ENCODE data around the gene CD46. TPM values are rescaled to one million over a fixed set of nuclear protein-coding genes. Genes with fewer than 3 reads are reported as not detected.

Gene CD46
- total and polyA plus RNA-seq, 10 of the 15 experiments (the other 5 are each of a cell fraction or from before 2014, with no cell fraction given) = 61.1 to 198 (median 81.4) TPM

DNA sequence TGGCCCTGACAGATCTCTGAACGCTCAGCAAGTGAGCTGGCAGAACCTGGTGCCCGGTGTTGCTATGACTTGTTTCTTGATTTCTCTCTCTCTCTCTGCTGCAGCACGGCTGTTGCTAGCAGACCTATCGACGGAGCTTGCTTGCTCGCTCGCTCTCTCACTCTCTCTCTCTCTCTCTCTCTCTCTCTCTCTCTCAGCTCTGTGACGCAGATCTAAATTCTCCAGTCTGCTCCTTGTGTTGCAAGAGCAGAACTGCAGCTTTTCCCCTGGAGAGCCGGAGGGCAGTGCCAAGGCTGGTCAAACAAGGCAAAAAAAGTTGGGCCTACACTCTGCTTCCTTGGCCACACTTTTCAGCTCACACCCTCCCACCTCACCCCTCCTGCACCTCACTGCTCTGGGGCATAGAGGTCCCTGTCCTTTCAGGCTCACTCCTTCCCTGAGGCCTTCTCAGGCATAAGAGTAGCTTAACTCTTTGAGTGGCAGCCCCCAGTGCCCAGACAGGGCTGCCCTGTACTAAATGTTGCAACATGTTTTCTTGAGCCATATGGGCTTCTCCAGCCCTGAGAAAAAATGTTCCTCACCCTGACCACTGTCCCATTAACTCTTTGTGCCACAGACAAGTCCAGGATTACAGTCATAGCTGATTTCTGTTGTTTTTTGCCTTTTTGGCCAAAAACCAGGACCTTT is 72.2 kb downstream of the CD46 start (continued):
- TF ChIP-seq E4F1 (IDR thresholded peaks at IDR 0.05; ENCODE audit: borderline replicate concordance, partially characterized antibody) (no peak), MTA3 (IDR thresholded peaks at IDR 0.05; ENCODE audit: borderline replicate concordance, low read length) (peak; percentile 78; the same call in 1 of the 2 replicates), YBX1 (IDR thresholded peaks at IDR 0.05) (no peak), ASH2L (IDR thresholded peaks at IDR 0.05; ENCODE audit: borderline replicate concordance, low read depth) (no peak), SREBF2 (IDR thresholded peaks at IDR 0.05; ENCODE audit: low read length) (no peak), FOXK2 (IDR thresholded peaks at IDR 0.05) (peak; percentile 55; the same call in 1 of the 2 replicates), JUND (IDR thresholded peaks at IDR 0.05; ENCODE audit: low read depth, low read length) (no peak), POU2F2 (IDR thresholded peaks at IDR 0.05; ENCODE audit: borderline replicate concordance, low read depth, low read length) (peak; percentile 85), ZNF217 (IDR thresholded peaks at IDR 0.05) (no peak), HDAC2 (IDR thresholded peaks at IDR 0.05) (no peak), SUZ12 (IDR thresholded peaks at IDR 0.05; ENCODE audit: unreplicated experiment) (no peak), RAD21 (IDR thresholded peaks at IDR 0.05; ENCODE audit: insufficient read depth, low read depth, low read length) (no peak), CHD2 (IDR thresholded peaks at IDR 0.05; ENCODE audit: borderline replicate concordance, low read depth, low read length) (peak; percentile 61; the same call in 1 of the 2 replicates), POLR2A (IDR thresholded peaks at IDR 0.05; ENCODE audit: low read depth, low read length) (peak; percentile 73), ZNF384 (IDR thresholded peaks at IDR 0.05; ENCODE audit: borderline replicate concordance, low read depth, low read length) (no peak), MXI1 (IDR thresholded peaks at IDR 0.05; ENCODE audit: low read depth, low read length) (peak; percentile 68), SREBF1 (IDR thresholded peaks at IDR 0.05; ENCODE audit: low read length) (no peak), ZBED1 (IDR thresholded peaks at IDR 0.05; ENCODE audit: borderline replicate concordance) (peak; percentile 61; the same call in 1 of the 2 replicates), EZH2 (IDR thresholded peaks at IDR 0.05; ENCODE audit: borderline replicate concordance, control insufficient read depth, low read depth, low read length) (no peak), BRCA1 (IDR thresholded peaks at IDR 0.05; ENCODE audit: low read depth, low read length) (no peak), NFYB (IDR thresholded peaks at IDR 0.05; ENCODE audit: insufficient read depth, low read depth, low read length) (no peak), SP1 (IDR thresholded peaks at IDR 0.05; ENCODE audit: low read depth, low read length) (peak; percentile 75), GABPA (IDR thresholded peaks at IDR 0.05; ENCODE audit: low read depth) (no peak), NR2F1 (conservative IDR thresholded peaks at IDR 0.05) (peak; percentile 51; the same call in 1 of the 2 replicates)
- TF ChIP-seq, protein P1, sequence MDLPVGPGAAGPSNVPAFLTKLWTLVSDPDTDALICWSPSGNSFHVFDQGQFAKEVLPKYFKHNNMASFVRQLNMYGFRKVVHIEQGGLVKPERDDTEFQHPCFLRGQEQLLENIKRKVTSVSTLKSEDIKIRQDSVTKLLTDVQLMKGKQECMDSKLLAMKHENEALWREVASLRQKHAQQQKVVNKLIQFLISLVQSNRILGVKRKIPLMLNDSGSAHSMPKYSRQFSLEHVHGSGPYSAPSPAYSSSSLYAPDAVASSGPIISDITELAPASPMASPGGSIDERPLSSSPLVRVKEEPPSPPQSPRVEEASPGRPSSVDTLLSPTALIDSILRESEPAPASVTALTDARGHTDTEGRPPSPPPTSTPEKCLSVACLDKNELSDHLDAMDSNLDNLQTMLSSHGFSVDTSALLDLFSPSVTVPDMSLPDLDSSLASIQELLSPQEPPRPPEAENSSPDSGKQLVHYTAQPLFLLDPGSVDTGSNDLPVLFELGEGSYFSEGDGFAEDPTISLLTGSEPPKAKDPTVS (IDR thresholded peaks at IDR 0.05; ENCODE audit: low read depth, low read length) = no peak
- TF ChIP-seq, protein P2, sequence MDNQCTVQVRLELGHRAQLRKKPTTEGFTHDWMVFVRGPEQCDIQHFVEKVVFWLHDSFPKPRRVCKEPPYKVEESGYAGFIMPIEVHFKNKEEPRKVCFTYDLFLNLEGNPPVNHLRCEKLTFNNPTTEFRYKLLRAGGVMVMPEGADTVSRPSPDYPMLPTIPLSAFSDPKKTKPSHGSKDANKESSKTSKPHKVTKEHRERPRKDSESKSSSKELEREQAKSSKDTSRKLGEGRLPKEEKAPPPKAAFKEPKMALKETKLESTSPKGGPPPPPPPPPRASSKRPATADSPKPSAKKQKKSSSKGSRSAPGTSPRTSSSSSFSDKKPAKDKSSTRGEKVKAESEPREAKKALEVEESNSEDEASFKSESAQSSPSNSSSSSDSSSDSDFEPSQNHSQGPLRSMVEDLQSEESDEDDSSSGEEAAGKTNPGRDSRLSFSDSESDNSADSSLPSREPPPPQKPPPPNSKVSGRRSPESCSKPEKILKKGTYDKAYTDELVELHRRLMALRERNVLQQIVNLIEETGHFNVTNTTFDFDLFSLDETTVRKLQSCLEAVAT (IDR thresholded peaks at IDR 0.05) = peak; percentile 93
